Muscle of leg (tissue), 11 donors: ENCODE results near the gene RRAD. TPM values are rescaled to one million over a fixed set of nuclear protein-coding genes. Genes with fewer than 3 reads are reported as not detected.

Experiments
- DNase-seq: peaks from one replicate; pipeline ENCODE4 v3.0.0; 2013
- H3K27ac ChIP-seq: one replicate; pipeline ENCODE4 v1.5.1; 2013; ENCODE audit warnings: mild to moderate bottlenecking, low read length, control low read depth
- H3K27me3 ChIP-seq: one replicate; pipeline ENCODE4 v1.6.1; 2013; ENCODE audit warnings: low read length; ENCODE audit not compliant: control insufficient read depth, insufficient read depth
- H3K36me3 ChIP-seq: one replicate; pipeline ENCODE4 v1.6.1; 2013; ENCODE audit warnings: low read length; ENCODE audit not compliant: control insufficient read depth, insufficient read depth
- H3K4me1 ChIP-seq: one replicate; pipeline ENCODE4 v1.6.1; 2013; ENCODE audit warnings: low read length; ENCODE audit not compliant: control insufficient read depth, insufficient read depth
- H3K4me3 ChIP-seq: one replicate; pipeline ENCODE4 v1.5.1; 2013; ENCODE audit warnings: low read length, control low read depth
- H3K9me3 ChIP-seq: replicated peaks from 2 replicates; pipeline ENCODE4 v1.6.1; 2013; ENCODE audit warnings: low read depth, low read length; ENCODE audit not compliant: control insufficient read depth
- WGBS: methylation state at CpG from one replicate; pipeline ENCODE4 v1.1.5; 2013; ENCODE audit warnings: missing lambda C conversion rate; ENCODE audit not compliant: insufficient coverage; 5-methylcytosine and 5-hydroxymethylcytosine counted together
- polyA plus RNA-seq, 8 donors: library from polyadenylated mRNA; unstranded; fragments of 120-200 nt; gene quantifications; one replicate each; pipeline versions ENCODE4 v1.2.1 to v1.2.3, GENCODE V29; 2013; ENCODE audit warnings: inconsistent platforms in 1 of 8, low replicate concordance in 1 of 8; ENCODE audit not compliant: insufficient read length in 8 of 8, insufficient read depth in 1 of 8
- total RNA-seq: library from RNA; stranded (reverse); fragments of 120-200 nt; gene quantifications from one replicate; pipeline ENCODE4 v1.2.4, GENCODE V29; 2013

The RRAD gene
- total and polyA plus RNA-seq, 9 donors, result 6.0 to 10.7 (median 8.3) TPM

DNA sequence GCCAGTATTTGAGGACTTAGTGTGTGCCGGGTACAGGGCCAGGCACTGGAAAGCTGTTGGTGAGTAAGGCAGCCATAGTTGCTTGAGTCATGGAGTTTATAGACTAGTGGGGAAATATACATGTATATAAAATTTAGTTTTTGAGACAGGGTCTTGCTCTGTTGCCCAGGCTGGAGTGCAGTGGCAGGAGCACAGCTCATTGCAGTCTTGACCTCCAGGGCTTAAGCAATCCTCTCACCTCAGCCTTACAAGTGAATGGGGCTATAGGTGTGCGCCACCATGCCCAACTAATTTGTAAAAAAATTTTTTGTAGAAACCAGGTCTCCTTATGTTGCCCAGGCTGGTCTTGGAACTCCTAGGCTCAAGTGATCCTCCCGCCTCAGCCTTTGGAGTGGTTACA lies 42.6 kb downstream of the RRAD start:
- Histone ChIP-seq H3K9me3 (no peaks in the 10 kb centered on the region), H3K36me3 (peaks cover 19% of the 10 kb centered on the region), H3K4me1 (peaks cover 13% of the 10 kb centered on the region), H3K4me3 (no peak overlapping the region), H3K27me3 (peaks cover 21% of the 10 kb centered on the region), H3K27ac (no peak overlapping the region)
- no peak for DNase-seq
- WGBS, result 100% methylated on average over 1 of the region's 3 CpGs

DNA sequence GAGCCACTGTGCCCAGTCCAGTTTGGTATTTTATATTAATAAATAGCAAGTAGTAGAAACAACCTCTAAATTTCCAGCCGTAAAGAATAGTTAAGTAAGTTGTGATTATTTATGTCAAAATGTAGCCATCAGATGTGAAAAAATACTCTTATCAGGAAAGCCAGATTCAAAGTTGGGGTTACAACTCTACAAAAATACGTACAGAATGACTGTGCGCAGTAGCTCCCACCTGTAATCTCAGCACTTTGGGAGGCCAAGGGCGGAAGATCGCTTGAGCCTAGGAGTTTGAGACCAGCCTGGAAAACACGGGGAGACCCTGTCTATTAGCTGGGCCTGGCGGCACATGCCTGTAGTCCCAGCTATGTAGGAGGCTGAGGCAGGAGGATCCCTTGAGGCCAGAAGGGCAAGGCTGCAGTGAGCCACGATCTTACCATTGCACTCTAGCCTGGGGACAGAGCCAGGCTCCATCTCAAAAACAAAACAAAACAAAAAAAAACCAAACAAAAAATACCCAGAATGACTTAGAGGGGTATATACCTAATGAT lies 43.3 kb downstream of the RRAD start:
- H3K36me3 ChIP-seq, result peaks cover 19% of the 10 kb centered on the region
- H3K27ac ChIP-seq, result no peak overlapping the region
- H3K27me3 ChIP-seq, result peaks cover 21% of the 10 kb centered on the region
- DNase-seq, result no peak
- no peak overlapping the region for H3K4me3 ChIP-seq
- peaks cover 13% of the 10 kb centered on the region for H3K4me1 ChIP-seq
- 100% methylated on average over 4 of the region's 8 CpGs for WGBS
- no peaks in the 10 kb centered on the region for H3K9me3 ChIP-seq

DNA sequence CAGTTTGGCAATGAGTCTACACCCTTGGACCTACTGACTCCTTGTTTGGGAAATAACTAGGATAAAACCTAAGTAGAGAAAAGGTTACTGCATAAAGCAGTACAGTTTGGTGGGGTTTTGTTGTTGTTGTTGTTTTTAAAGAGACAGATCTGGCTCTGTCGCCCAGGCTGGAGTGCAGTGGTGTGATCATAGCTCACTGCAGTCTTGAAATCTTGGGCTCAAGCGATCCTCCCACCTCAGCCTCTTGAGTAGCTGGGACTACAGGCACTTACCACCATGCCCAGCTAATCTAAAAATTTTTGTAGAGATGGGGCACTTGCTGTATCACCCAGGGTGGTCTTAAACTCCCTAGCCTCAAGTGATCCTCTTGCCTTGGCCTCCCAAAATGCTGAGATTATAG lies 43.8 kb downstream of the RRAD start:
- Histone ChIP-seq H3K27me3 (peaks cover 21% of the 10 kb centered on the region), H3K4me3 (no peak overlapping the region), H3K27ac (no peak overlapping the region), H3K36me3 (peaks cover 16% of the 10 kb centered on the region), H3K9me3 (no peaks in the 10 kb centered on the region), H3K4me1 (peaks cover 13% of the 10 kb centered on the region)
- no CpG with 5 or more reads among the region's 2 CpGs for WGBS
- no peak for DNase-seq

DNA sequence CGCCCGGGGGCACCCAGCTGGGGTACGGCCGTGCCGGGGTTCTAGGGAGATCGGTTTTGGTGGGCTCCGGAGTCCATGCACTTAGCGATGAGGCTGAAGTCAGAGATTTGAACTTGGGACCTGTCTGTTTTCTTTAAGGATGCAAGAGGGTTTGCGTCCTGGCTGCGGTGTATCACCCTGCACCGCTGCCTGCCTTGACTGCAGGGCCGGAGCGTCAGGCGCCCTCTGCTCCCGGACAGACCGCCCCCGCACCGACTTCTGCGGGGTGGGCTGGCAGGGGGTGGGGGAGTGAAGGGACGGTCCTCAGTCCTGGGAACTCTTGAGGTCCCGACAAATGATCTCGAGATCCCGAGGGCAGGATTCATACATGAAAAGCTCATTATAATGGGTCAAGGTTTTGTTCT lies 44.3 kb downstream of the RRAD start:
- DNase-seq, result no peak
- 5% methylated on average over 18 of the region's 23 CpGs for WGBS
- H3K27me3 ChIP-seq, result peaks cover 21% of the 10 kb centered on the region
- no peak overlapping the region for H3K27ac ChIP-seq
- H3K36me3 ChIP-seq, result peaks cover 16% of the 10 kb centered on the region
- H3K4me1 ChIP-seq, result peaks cover 13% of the 10 kb centered on the region
- no peaks in the 10 kb centered on the region for H3K9me3 ChIP-seq
- H3K4me3 ChIP-seq, result peak overlapping the region; percentile 93

DNA sequence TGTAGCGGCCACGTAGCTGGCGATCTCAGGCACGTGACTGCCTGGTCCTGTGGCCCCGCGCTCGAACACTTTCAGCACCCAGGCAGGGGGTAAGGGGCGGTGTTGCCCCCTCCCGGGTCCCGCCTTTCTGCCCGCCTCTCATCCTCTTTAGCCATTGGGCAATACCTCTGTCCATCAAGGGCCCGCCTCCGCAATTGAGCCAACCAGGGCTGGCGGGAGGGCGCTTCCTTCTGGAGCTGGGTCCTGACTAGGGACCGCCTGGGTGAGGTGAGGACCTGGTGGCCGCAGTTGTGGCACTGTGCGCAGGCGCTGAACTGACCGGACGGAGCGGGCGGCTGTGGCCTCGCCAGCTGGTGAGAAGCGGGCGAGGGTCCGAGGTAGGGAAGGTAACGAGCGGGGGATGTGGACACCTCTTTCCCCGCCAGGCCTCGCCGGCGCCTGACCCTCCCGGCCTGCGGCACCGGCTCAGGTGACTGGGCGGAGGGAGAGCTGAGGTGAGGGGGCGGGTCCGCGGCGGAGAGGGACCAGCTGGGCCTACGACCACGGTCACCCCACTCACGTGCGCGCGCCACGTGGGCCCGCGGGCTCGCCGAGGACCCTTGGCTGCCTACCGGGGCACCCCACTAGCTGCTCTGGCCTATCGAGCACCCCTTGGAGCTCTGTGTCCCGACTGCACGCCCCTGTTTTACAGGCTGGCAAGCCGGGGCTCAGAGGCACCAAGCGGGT lies 44.9 kb downstream of the RRAD start, which contains the start of gene PDP2:
TSS of gene PDP2 (plus strand) at position 228 of the 726 bp plus-strand sequence. CDS start 3,770 bp downstream, outside the sequence.
- under 1% methylated on average over 57 of the region's 58 CpGs for WGBS
- DNase-seq, result peak; percentile 98
- Histone ChIP-seq H3K9me3 (no peaks in the 10 kb centered on the region), H3K27me3 (peaks cover 21% of the 10 kb centered on the region), H3K4me1 (peaks cover 13% of the 10 kb centered on the region), H3K4me3 (peak within 1 kb of the TSS; percentile 93), H3K27ac (no peak within 1 kb of the TSS), H3K36me3 (peaks cover 13% of the 10 kb centered on the region)

DNA sequence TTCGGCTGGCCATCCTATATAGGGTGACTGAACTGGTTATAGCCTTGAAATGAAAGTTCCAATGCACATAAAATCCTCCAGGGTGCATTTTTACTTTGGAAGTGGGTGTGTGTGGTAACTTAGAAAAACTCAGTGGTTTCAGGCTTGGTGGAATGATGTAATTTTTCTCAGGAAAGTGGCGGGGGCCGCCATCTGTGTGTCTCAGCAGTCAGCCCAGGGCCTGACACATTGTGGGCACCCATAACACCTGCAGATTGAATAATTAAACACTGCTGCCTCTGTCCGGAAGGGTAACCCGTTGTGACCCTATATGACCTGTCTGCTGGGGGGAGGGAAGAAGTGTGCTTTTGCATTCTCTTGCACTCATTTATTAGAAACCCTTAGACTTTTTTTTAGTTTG lies 47.3 kb downstream of the RRAD start:
- Histone ChIP-seq H3K27me3 (peaks cover 21% of the 10 kb centered on the region), H3K27ac (no peak overlapping the region), H3K9me3 (no peaks in the 10 kb centered on the region), H3K4me1 (peaks cover 15% of the 10 kb centered on the region), H3K4me3 (no peak overlapping the region), H3K36me3 (no peaks in the 10 kb centered on the region)
- DNase-seq, result no peak
- WGBS, result 33% methylated on average over 1 of the region's 5 CpGs

DNA sequence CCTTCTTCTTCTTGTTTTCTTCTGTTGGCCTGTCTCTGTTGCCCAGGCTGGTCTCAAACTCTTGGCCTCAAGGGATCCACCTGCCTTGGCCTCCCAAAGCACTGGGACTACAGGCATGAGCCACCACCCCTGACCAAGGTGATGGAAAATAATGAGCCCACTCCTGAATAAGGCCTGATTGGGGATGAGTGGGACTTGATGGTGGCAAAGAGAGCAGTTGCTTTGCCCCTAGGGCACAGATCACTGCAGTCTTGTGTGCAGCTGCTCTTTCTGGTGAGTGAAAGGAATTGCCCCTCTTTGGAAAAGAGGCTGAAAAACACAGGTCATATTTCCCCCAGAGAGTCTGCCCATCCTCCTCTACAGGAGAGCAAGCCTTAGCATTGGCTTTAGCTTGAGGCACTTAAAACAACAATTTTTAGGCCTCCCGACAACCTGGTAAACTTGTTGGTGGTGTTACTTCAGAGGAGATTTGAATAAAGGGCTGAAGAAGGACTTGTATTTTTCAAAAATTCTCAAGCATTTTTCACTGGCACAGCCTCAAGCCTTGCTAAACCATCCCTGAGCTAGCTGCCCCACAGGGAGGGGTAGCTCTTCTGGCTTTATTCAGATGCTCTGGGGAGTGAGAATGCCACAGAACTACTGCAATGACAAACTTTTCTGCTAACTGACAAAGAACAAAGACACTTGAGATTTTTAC lies 51.1 kb downstream of the RRAD start:
- no peak overlapping the region for H3K27ac ChIP-seq

DNA sequence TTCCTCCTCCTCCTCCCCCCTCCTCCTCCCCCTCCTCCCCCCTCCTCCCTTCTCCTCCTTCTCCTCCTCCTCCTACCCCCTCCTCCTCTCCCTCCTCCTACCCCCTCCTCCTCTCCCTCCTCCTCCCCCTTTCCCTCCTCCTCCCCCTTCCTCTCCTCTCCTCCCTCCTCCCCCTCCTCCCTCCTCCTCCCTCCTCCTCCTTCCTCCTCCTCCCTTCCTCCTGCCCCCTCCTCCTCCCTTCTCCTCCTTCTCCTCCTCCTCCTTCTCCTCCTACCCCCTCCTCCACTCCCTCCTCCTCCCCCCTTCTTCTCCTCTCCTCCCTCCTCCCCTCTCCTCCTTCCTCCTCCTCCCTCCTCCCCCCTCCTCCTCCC lies 51.7 kb downstream of the RRAD start:
- Histone ChIP-seq H3K4me1 (peaks cover 6% of the 10 kb centered on the region), H3K36me3 (no peaks in the 10 kb centered on the region), H3K27ac (no peak overlapping the region), H3K9me3 (no peaks in the 10 kb centered on the region), H3K4me3 (no peak overlapping the region), H3K27me3 (peaks cover 17% of the 10 kb centered on the region)
- no peak for DNase-seq

More for the DNA sequence above, 51.1 kb downstream of the RRAD start:
- no peak for DNase-seq
- Histone ChIP-seq H3K4me3 (no peak overlapping the region), H3K4me1 (peaks cover 6% of the 10 kb centered on the region), H3K36me3 (no peaks in the 10 kb centered on the region), H3K27me3 (peaks cover 20% of the 10 kb centered on the region), H3K9me3 (no peaks in the 10 kb centered on the region)
- no CpG with 5 or more reads among the region's 1 CpG for WGBS

DNA sequence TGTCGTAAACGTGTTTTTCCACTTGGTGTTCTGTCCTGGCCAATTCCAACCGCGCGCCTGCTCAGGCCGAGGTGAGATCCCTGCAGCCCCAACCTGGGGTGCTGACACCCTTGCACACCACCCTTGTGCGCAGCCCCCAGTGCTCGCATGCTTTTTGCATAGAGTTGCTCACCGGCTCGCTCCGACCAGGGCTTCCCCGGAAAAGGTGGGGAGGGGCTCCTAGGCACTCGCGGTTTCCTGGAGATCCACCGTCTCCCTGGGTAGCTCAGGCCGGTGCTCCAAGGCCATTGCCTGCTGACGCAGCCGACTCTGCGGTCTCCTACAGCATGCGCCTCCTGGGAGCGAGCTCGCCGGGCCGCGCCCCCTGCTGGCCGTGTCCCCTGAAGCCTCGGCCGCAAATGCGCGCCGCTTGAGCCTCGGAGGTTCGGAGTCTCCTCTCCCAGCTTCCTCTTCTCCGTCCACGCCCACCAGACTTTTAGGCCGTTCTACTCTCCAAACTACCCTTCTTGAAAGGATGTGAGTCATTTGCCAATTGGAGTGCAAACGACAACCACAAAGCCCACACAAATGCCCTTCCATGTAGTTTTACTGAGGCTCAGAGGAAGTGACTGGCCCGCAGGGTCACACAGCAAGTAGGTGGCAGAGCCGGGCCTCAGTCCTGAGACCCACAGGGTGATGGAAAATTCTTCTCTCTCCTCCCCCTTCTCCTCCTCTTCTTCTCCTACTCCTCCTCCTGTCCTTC lies 52.2 kb downstream of the RRAD start:
- 2% methylated on average over 30 of the region's 39 CpGs for WGBS
- Histone ChIP-seq H3K27ac (no peak overlapping the region), H3K36me3 (no peaks in the 10 kb centered on the region), H3K4me3 (peak overlapping the region; percentile 31), H3K4me1 (peaks cover 6% of the 10 kb centered on the region), H3K9me3 (no peaks in the 10 kb centered on the region), H3K27me3 (peaks cover 12% of the 10 kb centered on the region)
- peak; percentile 88 for DNase-seq

DNA sequence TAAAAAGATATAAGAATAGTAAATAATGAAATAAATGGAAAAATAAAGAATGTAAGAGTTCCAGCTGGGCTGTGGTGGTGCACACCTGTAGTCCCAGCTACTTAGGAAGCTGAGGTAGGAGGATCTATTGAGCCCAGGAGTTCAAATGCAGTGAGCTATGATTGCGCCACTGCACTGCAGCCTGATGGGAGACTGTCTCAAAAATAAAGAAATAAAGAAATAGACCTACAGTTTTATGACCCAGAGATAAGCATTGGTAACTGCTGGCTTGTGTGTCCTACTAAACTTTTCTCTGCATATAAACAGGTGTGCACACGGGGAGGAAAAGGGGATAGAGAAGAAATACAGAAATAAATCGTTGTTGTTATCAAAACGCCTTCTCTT lies 52.8 kb downstream of the RRAD start:
- no peak overlapping the region for H3K27ac ChIP-seq
- H3K9me3 ChIP-seq, result no peaks in the 10 kb centered on the region
- H3K27me3 ChIP-seq, result peaks cover 11% of the 10 kb centered on the region
- peaks cover 6% of the 10 kb centered on the region for H3K4me1 ChIP-seq
- no peak for DNase-seq
- 17% methylated on average over 2 of the region's 4 CpGs for WGBS
- H3K4me3 ChIP-seq, result no peak overlapping the region
- H3K36me3 ChIP-seq, result no peaks in the 10 kb centered on the region
